Measurements from ENCODE around the gene LMAN2L.
"Not testable (repeated sequence)": the region's sequence is repeated elsewhere in the genome, so short reads cannot be mapped to it uniquely, and the experiment has no call there.

Gene LMAN2L

GRCh38 chr2:96687266-96687665 lies 52.6 kb downstream of the LMAN2L start:
- no peak for DNase-seq

GRCh38 chr2:96685577-96686459 lies 54.0 kb downstream of the LMAN2L start:
- DNase-seq = peak; percentile 58

- DNase-seq = no peak
Measured at GRCh38 chr2:96684883-96685576, 54.8 kb downstream of the LMAN2L start.

- DNase-seq = no peak
Measured at GRCh38 chr2:96683972-96684820, 55.7 kb downstream of the LMAN2L start.

- DNase-seq = no peak
Measured at GRCh38 chr2:96683307-96683706, 56.6 kb downstream of the LMAN2L start.

GRCh38 chr2:96681540-96681939 lies 58.3 kb downstream of the LMAN2L start:
- no peak for DNase-seq

- no peak for DNase-seq
Measured at GRCh38 chr2:96680561-96681141, 59.2 kb downstream of the LMAN2L start.

- no peak for DNase-seq
Measured at GRCh38 chr2:96679848-96680247, 60.0 kb downstream of the LMAN2L start.

GRCh38 chr2:96669539-96670215 lies 70.2 kb downstream of the LMAN2L start:
- no peak for DNase-seq

- no peak for DNase-seq
Measured at GRCh38 chr2:96668771-96669170, 71.1 kb downstream of the LMAN2L start.

GRCh38 chr2:96665717-96666116 lies 74.1 kb downstream of the LMAN2L start:
- DNase-seq = not testable (repeated sequence)

- no peak for DNase-seq
Measured at GRCh38 chr2:96665083-96665569, 74.7 kb downstream of the LMAN2L start.

- no peak for DNase-seq
Measured at GRCh38 chr2:96664366-96664925, 75.4 kb downstream of the LMAN2L start.

- DNase-seq = no peak
Measured at GRCh38 chr2:96663829-96664228, 76.0 kb downstream of the LMAN2L start.

GRCh38 chr2:96663177-96663576 lies 76.7 kb downstream of the LMAN2L start:
- DNase-seq = no peak

GRCh38 chr2:96662360-96662759 lies 77.5 kb downstream of the LMAN2L start:
- DNase-seq = no peak

GRCh38 chr2:96661324-96661723 lies 78.5 kb downstream of the LMAN2L start:
- no peak for DNase-seq

- no peak for DNase-seq
Measured at GRCh38 chr2:96656540-96656939, 83.3 kb downstream of the LMAN2L start.
